Testis (tissue), 3 donors: ENCODE results near the gene SPOCD1. TPM values are rescaled to one million over a fixed set of nuclear protein-coding genes. Genes with fewer than 3 reads are reported as not detected.

ENCODE experiments used
- DNase-seq: peaks from one replicate; pipeline ENCODE4 v3.0.0-alpha.2; 2019
- H3K27ac ChIP-seq, 2 donors: fragments of 200-600 bp; sonication (generic); one replicate each; pipeline ENCODE4 v1.5.1; 2019
- H3K27me3 ChIP-seq: fragments of 200-600 bp; sonication (generic); one replicate; pipeline ENCODE4 v1.5.1; 2019
- H3K36me3 ChIP-seq: fragments of 200-600 bp; sonication (generic); one replicate; pipeline ENCODE4 v1.5.1; 2017; ENCODE audit warnings: low read depth; ENCODE audit errors: missing control alignments
- H3K4me1 ChIP-seq: fragments of 200-600 bp; sonication (generic); one replicate; pipeline ENCODE4 v1.5.1; 2019
- H3K4me3 ChIP-seq, 2 donors: fragments of 200-600 bp; sonication (generic); one replicate each; pipeline ENCODE4 v1.5.1; 2017 to 2019
- H3K9me3 ChIP-seq: fragments of 200-600 bp; sonication (generic); one replicate; pipeline ENCODE4 v1.5.1; 2017
- CTCF ChIP-seq, 3 experiments: fragments of 450-650 bp in 2 of 3; fragments of 200-600 bp in 1 of 3; sonication (generic) in 1 of 3; IDR thresholded peaks; one replicate each; pipeline ENCODE4 v1.5.1; 2016 to 2019; ENCODE audit warnings: antibody characterized with exemption in 3 of 3, mild to moderate bottlenecking in 2 of 3, moderate library complexity in 1 of 3
- POLR2A ChIP-seq: fragments of 450-650 bp; IDR thresholded peaks from one replicate; pipeline ENCODE4 v1.6.1; 2017; ENCODE audit warnings: antibody characterized with exemption, mild to moderate bottlenecking, moderate library complexity
- WGBS, 2 donors: methylation state at CpG; one replicate each; pipeline ENCODE4 v1.1.5; 2018; 5-methylcytosine and 5-hydroxymethylcytosine counted together
- intact Hi-C: fragments of 100-400 bp; cut with DNase I; formaldehyde crosslinking; loops from one replicate; pipeline ENCODE4 v1.15.1; 2023; ENCODE audit warnings: low total_unique reads
- polyA plus RNA-seq: library from polyadenylated mRNA; stranded (reverse); fragments of 350-450 nt; fragmentation: Illumina TruSeq; extraction: RNeasy Lipid Tissue Mini Kit (QIAGEN cat#74804); gene quantifications from one replicate; pipeline ENCODE4 v1.2.3, GENCODE V29; 2014; ENCODE audit warnings: low read depth, low replicate concordance; ENCODE audit not compliant: insufficient read depth
- total RNA-seq, 2 donors: library from RNA; depleted of rRNA; stranded (reverse); fragments of >200 nt; gene quantifications; one replicate each; pipeline ENCODE4 v1.2.3, GENCODE V29; 2016

SPOCD1 gene
- total and polyA plus RNA-seq, 3 donors from 2014 or later: 22.0 to 36.0 (median 32.0) TPM

GRCh38 chr1:31786366-31787060 lies 29.3 kb downstream of the SPOCD1 start:
- DNase-seq: no peak
- peaks cover 10% of the 10 kb centered on the region for H3K4me1 ChIP-seq
- intact Hi-C loops: loop anchor here (10.0 kb wide), 1 partner anchor 122 kb away; no protein-coding TSS in a partner anchor
- 84 to 88% methylated on average over 12 to 16 of the region's 16 CpGs for WGBS, 2 donors
- no peaks in the 10 kb centered on the region for H3K9me3 ChIP-seq
- no peak overlapping the region for H3K27ac ChIP-seq
- no peaks in the 10 kb centered on the region for H3K27me3 ChIP-seq
- no peaks in the 10 kb centered on the region for H3K36me3 ChIP-seq
- TF ChIP-seq CTCF (IDR thresholded peaks at IDR 0.05) (no peak), POLR2A (no peak)
- H3K4me3 ChIP-seq: no peak overlapping the region

- 83 to 84% methylated on average over 3 of the region's 3 CpGs for WGBS, 2 donors
Measured at GRCh38 chr1:31785947-31786290, 29.9 kb downstream of the SPOCD1 start.

GRCh38 chr1:31785020-31785946 lies 30.5 kb downstream of the SPOCD1 start:
- Histone ChIP-seq H3K36me3 (no peaks in the 10 kb centered on the region), H3K27ac (no peak overlapping the region), H3K4me1 (peaks cover 12% of the 10 kb centered on the region), H3K4me3 (no peak overlapping the region), H3K27me3 (no peaks in the 10 kb centered on the region), H3K9me3 (no peaks in the 10 kb centered on the region)
- TF ChIP-seq POLR2A (no peak), CTCF (IDR thresholded peaks at IDR 0.05) (no peak)
- intact Hi-C loops: loop anchor here (10.0 kb wide), 1 partner anchor 120 kb away; no protein-coding TSS in a partner anchor
- 74 to 87% methylated on average over 13 to 20 of the region's 20 CpGs for WGBS, 2 donors
- DNase-seq: no peak

More at GRCh38 chr1:31785947-31786290, 29.9 kb downstream of the SPOCD1 start:
- intact Hi-C loops: loop anchor here (10.0 kb wide), 1 partner anchor 121 kb away; no protein-coding TSS in a partner anchor
- no peak overlapping the region for H3K27ac ChIP-seq
- no peaks in the 10 kb centered on the region for H3K36me3 ChIP-seq
- TF ChIP-seq POLR2A (no peak), CTCF (IDR thresholded peaks at IDR 0.05) (no peak)
- no peak for DNase-seq
- H3K4me1 ChIP-seq: peaks cover 12% of the 10 kb centered on the region
- H3K4me3 ChIP-seq: no peak overlapping the region
- no peaks in the 10 kb centered on the region for H3K27me3 ChIP-seq
- no peaks in the 10 kb centered on the region for H3K9me3 ChIP-seq

GRCh38 chr1:31784356-31785019 lies 31.3 kb downstream of the SPOCD1 start:
- no peak overlapping the region for H3K27ac ChIP-seq
- intact Hi-C loops: loop anchor here (10.0 kb wide), 1 partner anchor 120 kb away; no protein-coding TSS in a partner anchor
- H3K4me3 ChIP-seq: no peak overlapping the region
- no peak for DNase-seq
- 72 to 83% methylated on average over 4 of the region's 4 CpGs for WGBS, 2 donors
- H3K27me3 ChIP-seq: no peaks in the 10 kb centered on the region
- TF ChIP-seq POLR2A (no peak), CTCF (IDR thresholded peaks at IDR 0.05) (no peak)
- H3K9me3 ChIP-seq: no peaks in the 10 kb centered on the region
- H3K4me1 ChIP-seq: peaks cover 12% of the 10 kb centered on the region
- no peaks in the 10 kb centered on the region for H3K36me3 ChIP-seq
